HEK293T (cell line): Measurements from ENCODE around the gene RSU1.
A peak's percentile ranks its signal among the peaks of the same experiment; 100 is the strongest.

Experiments
- CTCF ChIA-PET: fragments of 350-600 bp; formaldehyde crosslinking; extraction: SDS; loops from one replicate; lab custom pipeline; 2021; ENCODE audit warnings: antibody characterized with exemption, inconsistent platforms; lab: Yijun Ruan, JAX
- POLR2A ChIA-PET: fragments of 350-600 bp; formaldehyde crosslinking; extraction: SDS; loops from one replicate; lab custom pipeline; 2020; ENCODE audit warnings: antibody characterized with exemption, inconsistent platforms; lab: Yijun Ruan, JAX
- DNase-seq: peaks from one replicate; pipeline ENCODE4 v3.0.0; 2012; ENCODE audit warnings: mixed read lengths; ENCODE audit errors: extremely low spot score
- ARNT ChIP-seq: fragments of 450-650 bp; IDR thresholded peaks from 2 replicates; pipeline ENCODE4 v1.6.1; 2017; ENCODE audit warnings: mild to moderate bottlenecking
- BHLHE40 ChIP-seq: fragments of 450-650 bp; IDR thresholded peaks from 2 replicates; pipeline ENCODE4 v1.6.1; 2016; ENCODE audit warnings: mild to moderate bottlenecking, moderate library complexity, borderline replicate concordance
- CTBP1 ChIP-seq: fragments of 450-650 bp; IDR thresholded peaks from 2 replicates; pipeline ENCODE4 v1.6.1; 2016; ENCODE audit warnings: borderline replicate concordance
- ELF4 ChIP-seq: fragments of 450-650 bp; IDR thresholded peaks from 2 replicates; pipeline ENCODE4 v1.6.1; 2017; ENCODE audit warnings: antibody characterized with exemption
- FOXA1 ChIP-seq: fragments of 450-650 bp; IDR thresholded peaks from 2 replicates; pipeline ENCODE4 v1.6.1; 2016; ENCODE audit warnings: mild to moderate bottlenecking
- FOXK2 ChIP-seq: fragments of 450-650 bp; IDR thresholded peaks from 2 replicates; pipeline ENCODE4 v1.6.1; 2016; ENCODE audit warnings: mild to moderate bottlenecking
- FOXM1 ChIP-seq: fragments of 450-650 bp; IDR thresholded peaks from 2 replicates; pipeline ENCODE4 v1.6.1; 2017; ENCODE audit warnings: mild to moderate bottlenecking, borderline replicate concordance
- HDGF ChIP-seq: fragments of 450-650 bp; IDR thresholded peaks from 2 replicates; pipeline ENCODE4 v1.6.1; 2017; ENCODE audit warnings: antibody characterized with exemption, borderline replicate concordance
- L3MBTL2 ChIP-seq: fragments of 450-650 bp; conservative IDR thresholded peaks from 2 replicates; pipeline ENCODE4 v1.6.1; 2016; ENCODE audit warnings: mild to moderate bottlenecking
- LEF1 ChIP-seq: fragments of 450-650 bp; IDR thresholded peaks from 2 replicates; pipeline ENCODE4 v1.6.1; 2017; ENCODE audit warnings: mild to moderate bottlenecking, borderline replicate concordance
- NFRKB ChIP-seq: fragments of 450-650 bp; IDR thresholded peaks from 2 replicates; pipeline ENCODE4 v1.6.1; 2016; ENCODE audit warnings: mild to moderate bottlenecking, moderate library complexity
- PKNOX1 ChIP-seq: fragments of 450-650 bp; IDR thresholded peaks from 2 replicates; pipeline ENCODE4 v1.6.1; 2016
- SP1 ChIP-seq: fragments of 450-650 bp; IDR thresholded peaks from 2 replicates; pipeline ENCODE4 v1.6.1; 2017
- SUZ12 ChIP-seq: fragments of 450-650 bp; IDR thresholded peaks from 2 replicates; pipeline ENCODE4 v1.6.1; 2016; ENCODE audit warnings: mild to moderate bottlenecking
- TARDBP ChIP-seq: fragments of 450-650 bp; IDR thresholded peaks from 2 replicates; pipeline ENCODE4 v1.6.1; 2016
- ZNF384 ChIP-seq: fragments of 450-650 bp; IDR thresholded peaks from 2 replicates; pipeline ENCODE4 v1.6.1; 2016

Gene RSU1

GRCh38 chr10:16817125-16818019, at the start of gene RSU1:
Gene RSU1 (minus strand): TSS chr10:16817424. CDS start chr10:16817081, 343 bp downstream.
- CTCF ChIA-PET = interaction anchor here (0.6 to 1.2 kb wide), 3 partner anchors 9 to 693 kb away, joined by 3 to 6 read pairs (median 3); no protein-coding TSS in a partner anchor
- POLR2A ChIA-PET = interaction anchor here (0.7 to 1.3 kb wide), 8 partner anchors 8 to 957 kb away, joined by 3 to 5 read pairs (median 4); partner anchors contain the start of genes MINDY3 and ST8SIA6
- TF ChIP-seq PKNOX1 (peak; percentile 38), L3MBTL2 (peak; percentile 92), HDGF (0 out of 2 replicates have a peak, but pooled peaks have one; percentile 83), TARDBP (peak; percentile 35; the same call in 1 of the 2 replicates), LEF1 (no peak), CTBP1 (no peak), ELF4 (peak; percentile 92), FOXA1 (no peak), ARNT (no peak)
- DNase-seq = peak; percentile 97

GRCh38 chr10:16866541-16867275, 49.5 kb upstream of the RSU1 start:
- POLR2A ChIA-PET = no interaction called here
- TF ChIP-seq L3MBTL2 = no peak
- no peak for TF ChIP-seq ZNF384
- no peak for TF ChIP-seq CTBP1
- TF ChIP-seq SUZ12 = no peak
- TF ChIP-seq LEF1 = no peak
- TF ChIP-seq FOXA1 = no peak
- no peak for TF ChIP-seq BHLHE40
- no peak for TF ChIP-seq ELF4
- TF ChIP-seq HDGF = no peak
- TF ChIP-seq SP1 = no peak
- no peak for TF ChIP-seq TARDBP
- TF ChIP-seq ARNT = no peak
- CTCF ChIA-PET = no interaction called here
- DNase-seq = no peak

- ChIA-PET POLR2A (no interaction called here), CTCF (no interaction called here)
- TF ChIP-seq NFRKB (no peak), BHLHE40 (no peak), FOXM1 (no peak), CTBP1 (no peak), TARDBP (no peak), HDGF (no peak), ARNT (no peak), SP1 (no peak), PKNOX1 (no peak), FOXA1 (no peak), FOXK2 (no peak), SUZ12 (no peak), ZNF384 (no peak), L3MBTL2 (no peak), ELF4 (no peak), LEF1 (no peak)
- no peak for DNase-seq
Measured at GRCh38 chr10:16865766-16866165, 48.5 kb upstream of the RSU1 start.

GRCh38 chr10:16863766-16864165, 46.5 kb upstream of the RSU1 start:
- TF ChIP-seq HDGF = no peak
- TF ChIP-seq FOXM1 = no peak
- no peak for TF ChIP-seq PKNOX1
- no peak for TF ChIP-seq TARDBP
- TF ChIP-seq ARNT = no peak
- TF ChIP-seq ZNF384 = no peak
- no peak for TF ChIP-seq LEF1
- DNase-seq = no peak
- CTCF ChIA-PET = interaction anchor here (0.7 to 1.6 kb wide), 2 partner anchors 11 to 600 kb away, joined by 3 to 4 read pairs; no protein-coding TSS in a partner anchor
- POLR2A ChIA-PET = no interaction called here

- POLR2A ChIA-PET = no interaction called here
- CTCF ChIA-PET = no interaction called here
Measured at GRCh38 chr10:16857419-16857818, 40.2 kb upstream of the RSU1 start.

More at GRCh38 chr10:16857419-16857818, 40.2 kb upstream of the RSU1 start:
- TF ChIP-seq HDGF = no peak
- TF ChIP-seq CTBP1 = no peak
- no peak for TF ChIP-seq L3MBTL2
- no peak for TF ChIP-seq ARNT
- TF ChIP-seq FOXK2 = no peak
- TF ChIP-seq ZNF384 = no peak
- TF ChIP-seq TARDBP = no peak
- TF ChIP-seq NFRKB = no peak
- no peak for TF ChIP-seq PKNOX1
- TF ChIP-seq SUZ12 = no peak
- no peak for TF ChIP-seq BHLHE40
- TF ChIP-seq FOXA1 = no peak
- DNase-seq = no peak
